ENCODE results near the gene ZFX.
"Not testable (repeated sequence)": the region's sequence is repeated elsewhere in the genome, so short reads cannot be mapped to it uniquely, and the experiment has no call there.

ZFX gene

DNA sequence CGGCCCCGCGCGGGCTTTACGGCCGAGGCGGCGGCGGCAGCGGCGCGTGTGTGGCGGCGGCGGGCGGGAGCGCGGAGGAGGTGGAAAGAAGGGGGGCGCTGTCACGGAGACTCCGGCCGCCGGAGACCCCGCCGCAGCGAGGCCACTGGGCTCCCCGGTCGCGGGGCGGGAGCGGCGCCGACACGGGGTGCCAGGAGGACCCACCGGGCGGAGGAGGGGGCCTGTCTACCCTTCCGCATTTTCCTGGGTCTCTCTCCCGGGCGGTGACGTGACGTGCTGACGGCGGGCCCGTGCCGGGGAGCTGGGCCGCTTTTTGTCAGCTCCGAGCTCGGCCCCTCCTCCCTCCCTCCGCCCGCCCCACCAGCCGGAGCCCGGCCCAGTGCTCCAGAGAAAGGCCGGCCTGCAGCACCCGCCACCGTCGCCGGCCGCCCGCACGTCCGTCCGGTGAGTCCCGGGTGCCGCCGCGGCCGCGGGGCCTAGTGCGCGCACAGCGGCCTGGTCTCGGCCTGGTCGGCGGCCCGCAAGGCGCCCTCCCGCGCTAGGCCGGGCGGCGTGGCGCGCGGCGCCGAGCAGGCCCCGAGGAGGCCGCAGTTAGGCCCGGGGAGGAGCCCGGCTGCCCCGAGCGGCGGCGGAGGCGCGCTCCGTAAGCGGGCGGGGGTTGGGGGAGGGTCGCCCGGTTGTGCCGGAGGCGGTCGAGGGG is at the start of gene ZFX:
ZFX (plus strand) TSS at position 379 of the 700 bp plus-strand sequence. CDS start 23,014 bp downstream, outside the sequence.
- DNase-seq = peak; percentile 72 to 83

DNA sequence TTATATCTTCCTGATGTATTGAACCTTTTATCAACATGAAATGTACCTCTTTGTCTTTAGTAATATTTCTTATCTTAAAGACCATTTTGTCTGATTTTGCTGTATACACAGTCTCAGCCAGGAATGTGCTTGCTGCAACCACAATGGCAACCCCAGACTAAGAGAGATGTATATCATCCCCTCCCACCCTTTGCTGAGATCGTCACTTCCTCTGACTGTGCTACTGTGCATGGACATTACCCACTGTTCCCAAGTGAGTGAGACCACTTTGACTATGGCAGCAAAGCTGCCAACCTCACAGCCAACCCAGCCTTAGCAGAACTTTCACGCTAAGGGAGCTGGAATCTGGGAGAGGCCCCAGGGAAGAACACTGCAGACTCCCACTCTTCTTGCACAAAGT is 48.8 kb upstream of the ZFX start:
- DNase-seq = no peak

GRCh38 chrX:24110069-24110468 is 39.5 kb upstream of the ZFX start:
- DNase-seq = no peak

GRCh38 chrX:24113181-24113580 is 36.3 kb upstream of the ZFX start:
- DNase-seq = no peak

- no peak for DNase-seq
Measured at GRCh38 chrX:24117258-24117657, 32.3 kb upstream of the ZFX start.

DNA sequence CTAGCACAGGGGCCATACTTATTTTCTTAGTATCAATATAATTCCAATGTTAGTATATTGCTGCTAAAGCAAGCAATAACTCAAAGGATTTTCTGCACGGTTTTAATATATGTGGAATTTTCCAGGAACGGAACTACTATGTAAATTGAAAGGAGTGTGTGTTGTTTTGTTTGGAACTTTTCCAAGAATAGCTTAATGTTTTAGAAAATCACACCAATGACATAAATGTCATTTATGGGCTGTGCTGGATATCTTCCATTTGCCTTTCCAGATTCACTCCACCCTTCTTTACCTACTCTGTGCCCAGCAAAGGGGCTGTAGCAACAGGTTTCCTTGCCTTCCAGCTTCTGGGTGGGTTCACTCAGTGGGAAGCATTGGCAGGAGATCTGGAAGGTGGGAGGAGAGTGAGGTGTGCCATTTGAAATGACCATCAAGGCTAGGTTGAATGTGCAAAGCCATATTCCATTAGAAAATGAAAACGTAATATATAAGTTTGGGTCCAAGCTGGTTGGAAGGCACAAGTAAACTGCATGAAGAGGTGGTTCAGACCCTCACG is 25.2 kb upstream of the ZFX start:
- DNase-seq = no peak

GRCh38 chrX:24125028-24125612 is 24.4 kb upstream of the ZFX start:
- DNase-seq = no peak

- no peak for DNase-seq
Measured at GRCh38 chrX:24131476-24131875, 18.1 kb upstream of the ZFX start.

DNA sequence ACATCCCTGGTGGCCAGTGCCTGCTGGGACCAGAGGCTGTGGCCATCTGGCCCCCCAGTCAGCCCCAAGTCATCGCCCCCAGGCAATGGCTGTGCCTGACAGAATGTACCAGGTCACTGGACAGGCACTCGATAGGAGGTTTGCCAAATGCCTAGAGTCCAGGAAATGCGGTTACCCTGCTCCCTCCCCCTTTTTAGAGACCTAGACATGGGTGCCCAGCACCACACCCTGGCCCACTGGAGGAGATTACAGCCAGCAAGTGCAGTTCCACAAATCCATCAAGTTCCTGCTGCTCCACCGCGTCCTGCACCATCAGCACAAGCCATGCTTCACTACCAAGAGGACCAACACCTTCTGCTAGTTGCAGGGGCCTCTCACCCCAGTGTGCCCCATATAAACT is 16.2 kb upstream of the ZFX start:
- DNase-seq = no peak

- DNase-seq = not testable (repeated sequence)
Measured at GRCh38 chrX:24135768-24136167, 13.8 kb upstream of the ZFX start.

DNA sequence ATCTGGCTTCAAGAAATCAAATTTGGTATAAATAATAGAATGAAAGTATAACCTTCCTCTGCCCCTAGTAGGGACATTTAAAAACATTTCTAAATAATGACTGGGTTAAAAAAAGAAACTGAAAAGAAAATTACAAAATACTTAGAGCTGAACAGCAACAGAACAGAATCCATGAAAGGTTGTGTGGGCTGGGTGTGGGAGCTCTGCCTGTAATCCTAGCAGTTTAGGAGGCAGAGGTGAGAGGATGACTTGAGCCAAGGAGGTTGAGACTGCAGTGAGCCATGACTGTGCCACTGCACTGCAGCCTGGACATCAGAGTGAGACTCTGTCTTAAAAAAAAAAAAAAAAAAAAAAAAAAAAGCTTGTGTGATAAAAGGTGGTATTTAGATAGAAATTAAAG is 12.3 kb upstream of the ZFX start:
- no peak for DNase-seq

- not testable (repeated sequence) for DNase-seq
Measured at GRCh38 chrX:24143982-24144381, 5.5 kb upstream of the ZFX start.

GRCh38 chrX:24144528-24144927 is 5.0 kb upstream of the ZFX start:
- DNase-seq = no peak

- no peak for DNase-seq
Measured at GRCh38 chrX:24145303-24146186, 4.0 kb upstream of the ZFX start.

DNA sequence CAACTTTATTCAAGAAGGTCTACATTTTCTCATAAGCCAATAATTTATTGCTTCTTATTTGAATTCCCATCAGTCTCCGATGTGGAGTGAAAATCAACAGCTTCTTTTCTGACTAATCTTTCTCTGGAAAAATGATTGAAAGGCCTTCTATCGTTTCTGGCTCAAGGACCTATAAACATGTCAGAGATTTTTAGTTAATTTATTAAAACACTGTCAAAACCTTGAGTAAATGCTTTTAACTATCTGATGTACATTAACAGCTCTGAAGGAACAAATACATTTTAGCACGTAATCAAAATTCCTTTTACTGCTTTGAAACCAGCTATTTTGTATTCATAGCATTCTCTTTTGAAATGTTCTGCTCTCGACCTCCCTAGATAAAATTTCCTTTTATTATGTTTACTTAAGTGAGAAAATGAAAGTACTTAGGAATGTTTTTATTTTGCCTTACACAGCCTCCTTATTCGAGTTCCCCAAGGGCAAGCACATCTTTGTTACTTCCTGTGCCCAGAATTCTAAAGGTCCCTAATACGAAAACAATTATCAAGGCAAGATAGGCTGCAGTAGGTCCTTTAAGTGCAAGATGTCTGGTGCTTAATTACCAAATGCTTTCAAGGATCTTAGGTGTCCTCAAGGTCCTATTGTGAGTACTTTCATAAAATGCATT is 3.1 kb upstream of the ZFX start:
- no peak for DNase-seq

DNA sequence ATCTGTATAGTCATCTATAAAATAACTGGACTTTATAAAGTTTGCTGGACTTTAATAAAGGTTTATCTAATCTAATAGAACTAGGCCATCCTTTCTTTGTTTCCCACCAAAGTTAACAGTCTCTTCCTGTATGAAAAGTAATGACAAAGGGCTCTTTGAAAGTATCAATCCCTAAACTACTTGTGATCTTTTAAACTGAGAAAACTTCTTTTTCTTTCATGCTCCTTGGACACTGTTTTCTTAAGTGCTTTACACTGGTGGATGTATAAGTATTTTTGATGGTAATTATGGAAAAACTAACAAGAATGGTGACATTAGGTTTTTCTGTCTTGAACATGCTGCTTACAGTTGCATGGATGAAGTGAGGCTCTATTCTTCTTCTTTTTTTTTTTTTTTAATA is 2.4 kb upstream of the ZFX start:
- DNase-seq = no peak

GRCh38 chrX:24148121-24148520 is 1.4 kb upstream of the ZFX start:
- DNase-seq = no peak

DNA sequence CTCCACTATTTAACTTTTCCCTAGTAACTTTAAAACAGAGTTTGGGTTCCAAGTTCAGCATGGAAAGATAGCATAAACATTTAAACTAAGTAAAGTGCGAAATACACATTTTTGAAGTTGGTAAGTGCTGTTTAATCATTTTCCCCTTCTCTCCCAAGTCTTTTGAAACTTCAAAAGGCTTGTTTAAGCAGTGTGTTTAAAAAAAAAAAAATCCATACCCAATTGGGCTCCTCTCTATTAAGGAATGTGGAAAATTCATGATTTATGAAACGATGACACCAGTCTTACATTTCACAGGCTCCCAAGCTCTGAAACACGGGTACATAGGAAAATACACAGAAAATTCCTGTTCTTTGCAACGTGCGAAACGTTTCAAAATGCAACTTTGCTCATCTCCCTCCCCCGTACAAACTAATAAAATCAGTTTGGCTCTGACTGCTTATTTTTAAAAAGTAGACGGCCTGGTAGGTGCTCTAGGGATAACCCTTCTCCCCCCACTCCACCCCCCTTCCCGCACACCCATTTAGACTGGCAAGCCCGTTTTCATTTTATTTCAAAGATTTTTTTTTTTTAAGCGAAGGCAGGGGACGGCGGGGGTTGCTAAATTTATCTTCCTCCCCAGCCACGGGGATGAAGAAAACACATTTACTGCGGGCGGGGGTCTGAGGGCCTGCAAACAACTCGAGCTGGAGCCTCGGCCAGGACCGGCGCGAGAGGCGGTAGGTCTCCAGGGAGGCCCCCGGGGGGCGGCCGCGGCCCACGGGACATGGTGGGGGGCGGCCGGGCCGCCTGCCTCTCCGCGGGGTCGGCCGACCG is 786 bp upstream of the ZFX start:
- DNase-seq = peak; percentile 35 to 51

GRCh38 chrX:24150051-24150790 is 692 bp downstream of the ZFX start:
- peak; percentile 89 to 95 for DNase-seq

- no peak for DNase-seq
Measured at GRCh38 chrX:24150898-24151297, 1.4 kb downstream of the ZFX start.

- DNase-seq = no peak
Measured at GRCh38 chrX:24151513-24151912, 2.0 kb downstream of the ZFX start.
